A204.1 (cell line): Measurements from ENCODE around the gene CYGB.
"Not testable (repeated sequence)": the region's sequence is repeated elsewhere in the genome, so short reads cannot be mapped to it uniquely, and the experiment has no call there.

Experiments used
- FAIRE-seq: peaks from 2 replicates; lab custom pipeline; 2012; peaks lifted over from hg19 to GRCh38; lab: Jason Lieb, UNC

The CYGB gene

DNA sequence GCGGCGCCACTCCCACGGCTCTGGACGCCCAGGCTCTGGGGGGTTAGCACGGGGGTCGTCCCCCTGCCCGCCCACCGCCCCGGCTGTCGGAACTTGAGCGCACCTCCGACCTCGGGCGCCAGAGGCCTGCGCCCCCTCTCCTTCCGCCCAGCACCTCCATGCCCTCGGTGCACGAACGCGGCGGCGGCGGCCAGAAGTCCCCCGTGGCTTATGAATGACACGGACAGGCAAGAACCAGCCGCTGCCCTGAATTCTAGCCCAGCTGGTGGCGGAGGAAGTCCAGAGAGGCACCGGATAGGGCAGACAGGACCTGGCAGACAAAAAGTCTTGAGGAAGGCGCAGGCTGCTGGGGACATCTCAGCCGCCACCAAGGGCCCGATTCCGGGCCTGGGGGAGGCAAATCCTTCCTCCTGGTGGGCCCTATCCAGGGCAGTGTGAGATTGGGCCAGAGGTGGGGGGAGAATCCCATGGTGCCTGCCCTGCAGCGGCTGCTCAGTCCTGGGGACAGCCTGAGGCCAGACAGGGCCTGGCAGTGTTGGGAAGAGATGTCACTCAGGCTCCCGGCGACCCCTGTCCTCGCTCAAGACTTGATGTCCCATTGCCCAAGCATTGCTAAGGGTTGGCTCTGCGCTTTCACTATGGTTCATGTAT lies 897 bp upstream of the CYGB start:
- FAIRE-seq = no peak

DNA sequence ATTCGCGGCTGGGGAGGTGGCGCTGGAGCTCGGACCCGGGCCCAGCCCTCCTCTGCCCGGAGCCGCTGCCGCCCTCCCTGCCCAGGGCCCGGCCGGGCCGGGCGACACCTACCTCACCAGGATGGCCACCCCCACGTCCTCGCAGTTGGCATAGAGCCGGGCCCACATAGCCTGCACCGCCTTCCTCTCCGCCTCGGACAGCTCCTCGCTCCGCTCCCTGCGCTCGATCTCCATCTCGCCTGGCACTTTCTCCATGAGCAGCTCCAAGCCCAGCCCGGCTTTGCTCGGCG lies 276 bp downstream of the CYGB start:
- no peak for FAIRE-seq

DNA sequence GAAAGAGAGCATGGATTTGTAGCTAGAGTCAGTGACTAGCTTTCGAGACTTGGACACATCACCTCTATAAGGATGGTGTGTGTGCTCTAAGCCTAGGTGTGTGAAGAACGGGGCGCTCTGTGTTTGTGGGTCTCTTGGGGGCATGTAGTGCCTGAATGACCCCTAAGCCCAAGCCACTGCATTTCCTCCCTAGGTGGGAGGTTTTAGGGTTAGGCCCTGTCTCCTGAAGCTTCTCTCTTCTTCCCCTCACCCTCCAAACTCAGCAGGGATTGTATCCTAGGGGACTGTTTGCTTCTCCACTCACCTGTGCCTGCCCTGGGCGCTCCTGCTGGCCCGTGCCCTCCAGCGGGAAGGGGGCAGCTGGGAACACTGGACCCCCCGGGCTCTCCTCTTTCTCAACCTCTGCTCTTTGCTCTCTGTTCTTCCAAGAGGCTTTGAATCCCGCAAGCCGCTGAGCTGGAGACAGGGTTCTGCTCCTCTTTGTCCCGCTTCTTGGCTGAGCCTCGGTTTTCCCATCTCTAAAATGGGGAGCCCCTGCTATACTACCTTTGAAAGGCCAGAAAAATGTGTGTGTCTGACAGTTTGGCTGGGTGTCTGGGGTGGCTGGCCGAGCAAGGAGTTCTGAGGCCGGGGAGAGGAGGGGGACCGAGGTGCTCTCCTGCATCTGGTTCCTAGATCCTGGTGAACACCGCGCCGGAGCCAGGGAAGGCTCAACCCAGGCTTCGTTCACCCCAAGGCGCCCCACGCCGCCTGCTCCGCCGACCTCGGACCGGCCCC lies 810 bp downstream of the CYGB start:
- FAIRE-seq = no peak

DNA sequence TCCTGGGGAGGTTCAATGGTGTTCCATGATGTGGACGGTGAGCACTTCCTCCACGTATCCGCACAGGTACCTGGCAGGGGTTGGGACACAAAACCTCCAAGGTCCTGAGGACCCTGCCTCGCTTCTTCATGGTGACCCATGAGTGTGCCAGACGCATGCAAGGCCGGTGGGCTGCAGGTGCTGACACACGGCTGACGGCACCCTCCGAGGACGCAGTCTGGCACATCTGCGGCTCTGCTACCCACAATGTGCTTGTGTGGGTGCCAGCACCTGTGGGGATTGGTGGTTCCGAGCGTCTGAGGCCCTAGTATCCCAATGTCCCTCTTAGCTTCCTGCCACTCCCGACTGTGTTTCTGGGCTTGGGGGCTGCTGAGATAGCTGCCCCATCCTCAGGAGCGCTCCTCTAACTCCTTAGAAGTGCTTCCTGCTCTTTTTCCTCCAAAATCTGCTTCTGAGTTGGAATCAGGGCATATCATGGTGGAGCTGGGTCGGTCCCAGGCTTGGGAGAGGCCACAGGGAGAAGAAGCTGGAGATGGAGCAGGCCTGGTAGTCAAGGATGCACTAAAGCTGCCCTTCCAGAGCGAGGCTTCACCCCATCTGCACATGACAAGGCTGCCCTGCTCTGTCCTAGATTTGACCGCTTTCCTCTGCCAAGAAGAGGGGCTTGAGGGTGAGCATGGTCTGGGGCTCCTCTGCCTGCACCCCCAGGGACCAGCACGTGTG lies 1.6 kb downstream of the CYGB start:
- FAIRE-seq = no peak

- FAIRE-seq = no peak
Measured at GRCh38 chr17:76534831-76535732, 2.4 kb downstream of the CYGB start.

GRCh38 chr17:76533640-76534359 lies 3.7 kb downstream of the CYGB start:
- not testable (repeated sequence) for FAIRE-seq

DNA sequence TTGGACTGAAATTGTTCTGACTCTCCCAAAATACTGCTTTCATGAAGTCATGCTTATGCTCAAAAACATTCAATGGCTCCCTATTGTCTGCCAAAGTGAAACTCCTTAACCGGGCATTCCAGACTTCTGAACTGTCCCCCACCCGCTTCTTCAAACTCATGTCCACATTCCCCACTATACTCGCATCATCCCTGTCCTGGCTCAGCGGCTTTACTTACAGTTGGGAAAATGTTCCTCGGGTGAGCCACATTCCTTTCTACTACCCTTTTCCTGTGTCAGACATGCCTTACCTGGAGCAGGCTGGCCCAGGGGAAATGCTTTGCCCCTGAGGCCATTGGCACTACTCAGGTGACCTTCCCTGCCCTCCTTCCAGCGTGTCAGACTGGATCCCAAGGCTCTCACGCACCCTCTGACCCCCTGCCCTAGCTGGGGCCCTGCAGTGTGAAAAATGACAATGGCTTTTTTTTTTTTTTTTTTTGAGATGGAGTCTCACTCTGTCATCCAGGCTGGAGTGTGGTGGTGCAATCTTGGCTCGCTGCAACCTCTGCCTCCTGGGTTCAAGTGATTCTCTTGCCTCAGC lies 5.3 kb downstream of the CYGB start:
- no peak for FAIRE-seq

GRCh38 chr17:76531486-76532038 lies 5.9 kb downstream of the CYGB start:
- FAIRE-seq = no peak

GRCh38 chr17:76530811-76531485 lies 6.6 kb downstream of the CYGB start:
- FAIRE-seq = no peak

DNA sequence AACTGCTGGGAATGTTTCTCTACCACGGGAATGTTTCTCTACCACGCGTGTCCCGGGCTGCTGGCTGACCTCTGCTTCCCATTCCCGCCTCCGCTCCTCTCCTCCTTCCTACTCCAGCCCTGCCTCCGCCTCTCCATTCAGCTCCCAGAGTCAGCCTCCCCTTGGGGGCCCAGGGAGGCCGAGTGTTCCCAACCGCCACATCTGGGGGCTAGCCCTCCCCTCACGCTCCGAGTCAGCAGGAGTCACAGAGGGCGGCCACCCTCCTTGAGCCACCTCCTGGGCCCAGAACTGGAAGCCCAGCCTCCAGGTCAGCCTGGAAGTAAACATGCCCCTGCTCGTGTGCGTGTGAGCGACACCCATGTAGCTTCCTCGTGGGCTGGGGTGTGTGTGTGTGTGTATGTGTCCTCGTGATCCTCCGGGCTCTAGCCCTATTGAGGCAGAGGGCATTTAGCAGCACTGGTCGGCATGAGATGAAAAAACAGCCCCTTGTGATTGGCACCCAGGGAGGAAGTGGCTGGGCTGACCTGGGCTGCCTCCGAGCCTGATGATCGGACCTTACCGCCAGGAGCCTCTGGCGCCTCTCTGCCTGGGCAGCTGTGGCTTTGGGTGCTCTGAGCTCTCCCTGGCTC lies 7.3 kb downstream of the CYGB start:
- FAIRE-seq = no peak

- FAIRE-seq = no peak
Measured at GRCh38 chr17:76529224-76530094, 8.1 kb downstream of the CYGB start.

- no peak for FAIRE-seq
Measured at GRCh38 chr17:76528528-76529223, 8.8 kb downstream of the CYGB start.

GRCh38 chr17:76528156-76528527 lies 9.4 kb downstream of the CYGB start:
- FAIRE-seq = no peak

DNA sequence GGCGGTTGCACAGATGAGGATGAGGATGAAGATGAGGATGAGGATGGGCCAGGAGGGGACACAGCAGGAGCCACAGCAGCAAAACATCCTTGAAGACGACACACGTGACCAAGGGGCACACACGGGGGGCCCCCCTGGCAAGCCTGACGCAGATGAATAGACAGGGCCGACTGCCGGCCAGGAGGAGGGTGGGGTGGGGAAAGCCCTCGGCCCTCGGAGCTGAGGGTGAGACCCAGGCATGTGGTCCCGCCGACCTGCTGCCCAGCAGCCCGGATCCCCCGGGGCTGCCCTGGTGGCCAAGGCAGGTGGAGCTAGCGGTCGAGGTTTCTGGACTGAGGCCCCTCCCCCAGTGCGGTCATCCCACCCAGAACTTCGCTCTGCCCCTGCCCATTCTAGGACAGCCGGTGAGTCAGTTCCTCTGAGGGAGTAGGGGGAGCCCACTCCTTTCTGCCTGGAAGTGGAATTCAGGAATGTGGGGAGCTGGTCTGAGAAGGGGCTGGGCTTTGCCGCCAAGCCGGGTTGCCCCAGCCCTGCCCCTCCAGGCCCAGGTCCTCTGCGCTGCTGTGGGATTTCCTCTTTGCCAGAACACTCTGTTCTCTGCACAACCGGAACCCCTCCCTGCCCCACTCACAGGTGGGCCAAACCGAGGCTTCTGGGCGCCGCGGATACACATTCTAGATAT lies 9.9 kb downstream of the CYGB start:
- FAIRE-seq = no peak

DNA sequence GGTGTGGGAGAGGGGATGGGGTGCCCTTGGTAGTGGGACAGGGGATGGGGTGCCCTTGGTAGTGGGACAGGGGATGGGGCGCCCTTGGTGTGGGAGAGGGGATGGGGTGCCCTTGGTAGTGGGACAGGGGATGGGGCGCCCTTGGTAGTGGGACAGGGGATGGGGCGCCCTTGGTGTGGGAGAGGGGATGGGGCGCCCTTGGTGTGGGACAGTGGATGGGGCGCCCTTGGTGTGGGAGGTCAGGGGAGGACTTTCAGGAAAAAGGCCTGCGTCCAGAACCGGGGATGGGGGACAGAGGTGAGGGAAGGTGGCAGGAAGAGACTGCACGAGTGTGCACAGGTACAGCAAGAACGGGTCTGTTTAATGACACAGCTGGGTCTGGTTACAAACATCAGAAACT lies 10.5 kb downstream of the CYGB start:
- FAIRE-seq = not testable (repeated sequence)

DNA sequence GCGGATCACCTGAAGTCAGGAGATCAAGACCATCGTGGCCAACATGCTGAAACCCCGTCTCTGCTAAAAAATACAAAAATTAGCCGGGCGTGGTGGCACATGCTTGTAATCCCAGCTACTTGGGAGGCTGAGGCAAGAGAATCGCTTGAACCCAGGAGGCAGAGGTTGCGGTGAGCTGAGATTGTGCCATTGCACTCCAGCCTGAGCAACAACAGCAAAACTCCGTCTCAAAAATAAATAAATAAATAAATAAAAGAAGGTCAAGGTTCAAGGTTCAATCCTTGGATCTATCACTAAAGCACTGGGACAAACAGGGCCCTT lies 12.0 kb downstream of the CYGB start:
- FAIRE-seq = not testable (repeated sequence)

- no peak for FAIRE-seq
Measured at GRCh38 chr17:76524598-76525512, 12.7 kb downstream of the CYGB start.
